ENCODE data around the gene COLQ.

COLQ gene

DNA sequence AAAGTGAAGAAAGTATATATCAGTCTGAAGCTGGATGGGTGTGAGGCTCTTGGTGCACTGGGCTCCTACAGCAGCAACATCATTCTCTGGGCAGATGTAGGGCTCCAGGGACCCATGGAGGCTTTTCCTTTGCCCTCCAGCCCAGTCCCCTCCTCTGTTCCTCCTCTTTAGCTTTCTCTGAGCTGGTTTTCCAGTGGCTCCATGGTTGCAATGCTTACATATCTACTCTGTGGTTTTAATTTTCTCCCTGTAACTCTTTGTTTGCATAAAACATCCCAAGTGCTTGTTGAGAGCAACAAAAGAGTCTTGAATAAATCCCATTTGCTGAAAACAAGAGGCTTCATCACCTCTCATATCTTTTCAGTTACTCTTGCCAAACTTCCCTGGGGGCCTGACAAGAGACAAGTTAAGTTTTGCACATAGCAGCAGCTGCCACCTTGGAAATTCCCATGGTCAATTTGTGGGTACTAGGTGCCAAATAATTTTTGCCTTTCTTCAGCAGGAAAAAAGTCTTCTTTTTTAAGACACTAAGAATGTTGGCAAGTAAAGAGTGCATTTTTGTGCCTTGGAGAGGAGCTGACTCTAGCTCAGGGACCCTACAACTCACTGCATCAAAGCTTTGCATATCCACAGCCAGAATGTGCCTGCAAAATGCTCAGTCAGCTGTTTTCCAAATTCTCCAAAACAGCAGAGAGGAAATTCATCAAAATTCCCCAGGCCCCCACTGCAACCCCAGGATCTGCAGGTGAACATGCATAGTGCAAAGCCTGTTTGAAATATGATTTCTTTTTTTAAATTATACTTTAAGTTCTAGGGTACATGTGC lies 41.9 kb downstream of the COLQ start:
- TF ChIP-seq, protein P1, sequence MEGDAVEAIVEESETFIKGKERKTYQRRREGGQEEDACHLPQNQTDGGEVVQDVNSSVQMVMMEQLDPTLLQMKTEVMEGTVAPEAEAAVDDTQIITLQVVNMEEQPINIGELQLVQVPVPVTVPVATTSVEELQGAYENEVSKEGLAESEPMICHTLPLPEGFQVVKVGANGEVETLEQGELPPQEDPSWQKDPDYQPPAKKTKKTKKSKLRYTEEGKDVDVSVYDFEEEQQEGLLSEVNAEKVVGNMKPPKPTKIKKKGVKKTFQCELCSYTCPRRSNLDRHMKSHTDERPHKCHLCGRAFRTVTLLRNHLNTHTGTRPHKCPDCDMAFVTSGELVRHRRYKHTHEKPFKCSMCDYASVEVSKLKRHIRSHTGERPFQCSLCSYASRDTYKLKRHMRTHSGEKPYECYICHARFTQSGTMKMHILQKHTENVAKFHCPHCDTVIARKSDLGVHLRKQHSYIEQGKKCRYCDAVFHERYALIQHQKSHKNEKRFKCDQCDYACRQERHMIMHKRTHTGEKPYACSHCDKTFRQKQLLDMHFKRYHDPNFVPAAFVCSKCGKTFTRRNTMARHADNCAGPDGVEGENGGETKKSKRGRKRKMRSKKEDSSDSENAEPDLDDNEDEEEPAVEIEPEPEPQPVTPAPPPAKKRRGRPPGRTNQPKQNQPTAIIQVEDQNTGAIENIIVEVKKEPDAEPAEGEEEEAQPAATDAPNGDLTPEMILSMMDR (IDR thresholded peaks at IDR 0.05; ENCODE audit: low read depth, low read length), result no peak
- no peak for DNase-seq (ENCODE audit: extremely low read depth, low read depth)

GRCh38 chr3:15478640-15478979 lies 42.9 kb downstream of the COLQ start:
- TF ChIP-seq, protein P1 (IDR thresholded peaks at IDR 0.05; ENCODE audit: low read depth, low read length), result no peak
- DNase-seq (ENCODE audit: extremely low read depth, low read depth), result no peak

DNA sequence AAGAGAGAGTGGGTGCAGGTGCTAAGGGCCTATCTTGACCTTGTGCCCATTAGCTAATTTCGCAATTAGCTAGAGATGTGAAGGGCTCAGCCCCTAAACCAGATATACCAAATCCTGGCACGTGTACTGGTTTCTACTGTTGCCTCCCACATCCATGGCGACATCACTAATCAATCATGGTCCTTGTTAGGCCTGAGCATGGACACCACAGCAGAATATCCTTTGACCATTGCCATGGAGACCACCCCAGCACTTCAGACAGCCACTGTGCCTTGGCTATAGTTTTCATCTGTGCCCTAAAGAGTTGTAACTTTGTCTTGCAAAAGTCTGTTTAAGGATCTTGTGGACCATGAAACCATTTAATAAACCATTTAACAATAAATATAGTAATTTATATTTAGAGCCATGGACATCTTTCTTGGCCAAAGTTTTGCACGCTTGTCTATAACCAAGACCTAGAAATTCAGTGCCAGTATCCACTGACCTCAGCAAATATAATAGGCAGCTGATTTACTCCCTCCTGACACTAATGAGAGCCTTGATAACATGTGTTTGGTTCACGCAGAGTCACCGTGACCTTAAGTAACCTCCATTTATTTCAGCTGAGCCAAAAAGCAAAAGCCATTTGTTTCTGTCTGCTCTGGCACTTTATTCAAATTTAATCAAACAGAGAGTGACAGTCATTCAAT lies 43.4 kb downstream of the COLQ start:
- TF ChIP-seq, protein P1 (IDR thresholded peaks at IDR 0.05; ENCODE audit: low read depth, low read length), result no peak
- no peak for DNase-seq (ENCODE audit: extremely low read depth, low read depth)

GRCh38 chr3:15476378-15476777 lies 45.1 kb downstream of the COLQ start:
- DNase-seq (ENCODE audit: extremely low read depth, low read depth), result no peak

GRCh38 chr3:15475161-15475560 lies 46.3 kb downstream of the COLQ start:
- DNase-seq (ENCODE audit: extremely low read depth, low read depth), result no peak
- TF ChIP-seq, protein P1 (IDR thresholded peaks at IDR 0.05; ENCODE audit: low read depth, low read length), result no peak

More at GRCh38 chr3:15476378-15476777, 45.1 kb downstream of the COLQ start:
- TF ChIP-seq, protein P1 (IDR thresholded peaks at IDR 0.05; ENCODE audit: low read depth, low read length), result no peak

GRCh38 chr3:15471861-15472260 lies 49.6 kb downstream of the COLQ start:
- DNase-seq (ENCODE audit: extremely low read depth, low read depth), result no peak
- TF ChIP-seq, protein P1 (IDR thresholded peaks at IDR 0.05; ENCODE audit: low read depth, low read length), result no peak

GRCh38 chr3:15470849-15471248 lies 50.7 kb downstream of the COLQ start:
- no peak for DNase-seq (ENCODE audit: extremely low read depth, low read depth)
- TF ChIP-seq, protein P1 (IDR thresholded peaks at IDR 0.05; ENCODE audit: low read depth, low read length), result no peak
